Inferior parietal cortex (tissue), 1 donor: Measurements from ENCODE around the gene RIPOR3.
"Not testable (repeated sequence)": the region's sequence is repeated elsewhere in the genome, so short reads cannot be mapped to it uniquely, and the experiment has no call there.

Experiments used
- DNase-seq: peaks from one replicate; pipeline ENCODE4 v3.0.0-alpha.2; 2016; ENCODE audit errors: extremely low spot score

The RIPOR3 gene

DNA sequence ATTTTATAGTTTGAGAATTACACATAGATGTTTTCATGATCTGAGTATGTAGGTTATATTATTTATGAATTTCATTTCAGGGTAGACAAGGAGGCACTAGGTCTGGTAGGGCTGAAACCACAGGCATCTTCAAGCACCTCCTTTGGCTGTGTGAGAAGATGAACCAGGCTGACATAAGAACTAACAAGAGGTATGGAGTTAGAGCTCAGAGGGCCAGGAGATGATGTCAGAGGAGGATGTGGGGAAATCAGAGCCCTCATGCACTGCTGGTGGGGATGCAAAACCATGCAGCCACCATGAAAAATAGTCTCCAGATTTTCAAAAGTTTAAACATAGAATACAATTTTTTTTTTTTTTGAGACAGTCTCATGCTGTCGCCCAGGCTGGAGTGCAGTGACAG is 13.6 kb upstream of the RIPOR3 start:
- no peak for DNase-seq

DNA sequence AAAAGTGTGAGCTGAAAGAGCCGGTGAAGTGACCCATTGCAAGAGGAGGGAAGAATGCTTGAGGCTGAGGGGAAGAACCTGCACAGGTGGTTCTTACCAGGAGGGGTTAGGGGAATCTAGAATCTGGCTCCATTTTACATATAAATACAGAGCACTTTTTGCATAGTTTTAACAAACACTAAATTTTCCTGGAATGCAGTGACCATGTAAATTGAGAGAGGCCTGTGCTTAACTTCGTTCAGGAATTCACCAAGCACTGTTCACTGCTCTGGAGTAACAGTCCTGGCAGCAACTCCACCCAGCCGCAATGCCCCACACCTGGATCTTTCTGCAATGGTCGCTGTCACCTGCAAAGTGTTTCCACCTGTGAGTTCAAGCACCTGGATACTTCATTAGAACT is 13.2 kb upstream of the RIPOR3 start:
- DNase-seq = no peak

DNA sequence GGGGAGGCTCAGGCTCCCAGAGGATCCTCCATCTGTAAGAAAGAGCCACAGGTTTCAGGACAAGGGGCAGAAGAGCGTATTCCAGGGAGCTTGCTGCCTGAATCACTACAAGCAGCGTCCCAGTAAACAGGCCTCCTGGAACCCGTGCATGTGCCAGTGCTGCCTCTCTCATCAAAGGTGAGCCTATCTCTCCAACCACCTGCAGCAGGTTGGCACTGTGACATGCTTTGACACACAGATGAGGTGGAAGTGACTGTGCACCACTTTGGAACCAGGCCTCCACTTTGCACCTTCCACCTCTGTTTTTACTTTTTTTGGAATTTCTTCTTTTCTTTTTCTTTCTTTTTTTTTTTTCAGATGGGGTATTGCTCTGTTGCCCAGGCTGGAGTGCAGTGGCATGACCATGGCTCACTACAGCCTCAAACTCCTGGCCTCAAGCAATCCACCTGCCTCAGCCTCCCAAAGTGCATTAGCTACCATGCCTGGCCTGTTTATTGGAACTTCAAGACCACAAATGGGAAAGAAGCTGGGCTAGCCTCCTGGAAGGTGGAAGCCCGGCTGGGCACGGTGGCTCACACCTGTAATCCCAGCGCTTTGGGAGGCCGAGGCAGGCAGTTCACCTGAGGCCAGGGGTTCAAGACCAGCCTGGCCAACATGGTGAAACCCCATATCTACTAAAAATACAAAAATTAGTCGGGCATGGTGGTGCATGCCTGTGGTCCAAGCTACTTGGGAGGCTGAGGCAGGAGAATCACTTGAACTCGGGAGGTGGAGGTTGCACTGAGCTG is 12.5 kb upstream of the RIPOR3 start:
- DNase-seq = not testable (repeated sequence)

DNA sequence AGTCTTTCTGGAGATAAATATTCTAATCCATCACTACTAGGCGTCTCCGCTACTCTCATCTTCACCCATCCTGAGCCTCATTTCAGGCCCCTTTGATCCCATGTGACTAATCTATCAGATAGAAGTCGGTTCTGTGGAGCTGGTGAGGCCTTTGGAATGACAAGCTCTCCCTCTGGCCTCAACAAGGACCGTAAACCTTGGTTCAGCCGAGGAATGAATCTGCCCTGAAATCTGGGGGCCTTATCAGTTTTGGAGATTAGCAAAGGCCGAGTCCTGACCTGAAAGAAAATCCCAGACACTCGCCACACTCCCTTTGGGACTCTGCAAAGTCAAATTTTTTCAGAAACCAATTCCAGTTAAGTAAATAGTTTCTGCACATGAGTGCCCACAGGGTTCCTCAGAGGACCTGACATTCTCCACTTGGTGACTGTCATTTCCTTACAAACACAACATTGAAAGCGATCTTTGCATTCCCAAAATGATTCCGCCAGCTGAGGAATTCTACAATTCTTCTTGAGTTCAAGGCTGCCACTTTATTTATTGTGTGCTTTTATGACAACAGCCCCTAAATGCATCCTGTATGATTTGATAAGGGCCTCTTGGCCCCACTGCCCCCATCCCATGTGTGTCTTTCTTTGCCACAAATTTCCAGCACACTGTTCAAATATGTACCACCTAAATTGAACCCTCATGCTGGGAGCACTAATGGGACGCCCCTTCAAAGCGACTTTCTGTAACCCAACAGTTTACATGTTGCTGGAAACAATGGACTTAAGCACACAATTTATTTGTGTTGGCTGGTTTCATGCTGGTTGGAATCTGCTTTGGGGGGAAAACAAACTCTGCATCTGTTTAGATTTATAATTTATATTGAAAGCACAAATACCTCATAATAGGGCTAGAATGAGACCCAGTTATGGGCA is 10.0 kb upstream of the RIPOR3 start:
- DNase-seq = no peak

DNA sequence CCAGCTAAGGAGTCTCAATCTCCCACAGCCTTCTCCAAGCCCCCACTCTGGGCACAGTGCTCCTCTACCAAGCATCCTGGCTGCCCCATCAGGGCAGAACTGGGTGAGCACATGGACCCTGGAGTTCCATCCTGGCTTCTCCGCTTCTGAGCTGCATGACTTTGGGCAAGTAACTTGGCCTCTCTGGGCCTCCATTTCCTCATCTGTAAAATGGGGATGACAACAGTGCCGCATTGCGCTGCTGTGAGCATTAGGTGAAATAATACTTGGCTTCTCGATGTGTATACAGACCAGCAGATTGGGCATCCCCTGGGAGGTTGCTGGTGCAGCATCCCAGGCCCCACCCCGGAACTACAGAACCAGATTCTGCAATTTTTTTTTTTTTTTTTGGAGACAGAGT is 8.3 kb upstream of the RIPOR3 start:
- DNase-seq = no peak

DNA sequence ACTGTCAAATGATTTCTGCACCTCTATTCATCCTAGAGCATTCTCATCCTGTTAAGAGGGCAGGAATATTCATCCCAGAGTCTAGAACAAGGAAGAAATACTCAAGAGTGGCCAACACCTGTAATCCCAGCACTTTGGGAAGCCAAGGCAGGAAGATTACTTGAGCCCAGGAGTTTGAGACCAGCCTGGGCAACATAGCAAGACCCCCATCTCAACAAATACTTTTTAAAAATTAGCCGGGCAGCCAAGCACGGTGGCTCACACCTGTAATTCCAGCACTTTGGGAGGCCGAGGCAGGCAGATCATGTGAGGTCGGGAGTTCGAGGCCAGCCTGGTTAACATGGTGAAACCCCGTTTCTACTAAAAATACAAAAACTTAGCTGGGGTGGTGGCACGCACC is 6.9 kb upstream of the RIPOR3 start:
- DNase-seq = not testable (repeated sequence)

DNA sequence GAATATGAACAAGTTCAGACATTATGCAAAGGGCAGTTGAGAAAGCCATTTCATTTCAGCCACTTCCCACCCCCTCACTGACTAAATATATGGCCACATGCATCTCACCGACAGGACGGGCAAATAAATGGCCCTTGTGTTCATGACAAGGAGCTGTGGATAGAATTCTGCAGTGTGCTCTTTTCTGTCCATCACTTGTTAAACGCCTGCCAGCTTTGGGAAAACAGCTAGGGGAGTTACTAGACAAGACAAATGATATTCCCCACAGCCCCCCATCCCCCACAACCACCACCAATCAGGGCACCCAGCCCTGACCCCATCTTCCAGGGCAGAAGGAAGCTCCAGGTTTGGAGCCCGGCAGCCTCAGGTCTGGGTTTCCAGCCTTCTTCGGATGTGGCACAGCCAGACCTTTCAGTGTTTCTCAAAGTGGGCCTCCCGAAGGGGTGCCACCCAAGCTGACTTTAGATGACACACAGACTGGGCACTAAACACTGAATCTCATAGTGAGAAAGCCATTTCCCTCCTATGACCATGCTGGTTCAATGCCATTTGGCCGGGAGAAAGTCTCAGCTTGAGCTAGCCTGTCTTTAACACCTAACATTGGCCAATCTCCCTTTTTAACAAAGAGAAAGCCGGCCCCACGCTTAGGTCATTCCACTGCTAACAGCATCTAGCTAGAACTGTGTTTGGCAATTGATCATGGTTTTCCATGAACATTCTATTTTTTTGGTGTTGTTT is 4.0 kb upstream of the RIPOR3 start:
- DNase-seq = no peak

DNA sequence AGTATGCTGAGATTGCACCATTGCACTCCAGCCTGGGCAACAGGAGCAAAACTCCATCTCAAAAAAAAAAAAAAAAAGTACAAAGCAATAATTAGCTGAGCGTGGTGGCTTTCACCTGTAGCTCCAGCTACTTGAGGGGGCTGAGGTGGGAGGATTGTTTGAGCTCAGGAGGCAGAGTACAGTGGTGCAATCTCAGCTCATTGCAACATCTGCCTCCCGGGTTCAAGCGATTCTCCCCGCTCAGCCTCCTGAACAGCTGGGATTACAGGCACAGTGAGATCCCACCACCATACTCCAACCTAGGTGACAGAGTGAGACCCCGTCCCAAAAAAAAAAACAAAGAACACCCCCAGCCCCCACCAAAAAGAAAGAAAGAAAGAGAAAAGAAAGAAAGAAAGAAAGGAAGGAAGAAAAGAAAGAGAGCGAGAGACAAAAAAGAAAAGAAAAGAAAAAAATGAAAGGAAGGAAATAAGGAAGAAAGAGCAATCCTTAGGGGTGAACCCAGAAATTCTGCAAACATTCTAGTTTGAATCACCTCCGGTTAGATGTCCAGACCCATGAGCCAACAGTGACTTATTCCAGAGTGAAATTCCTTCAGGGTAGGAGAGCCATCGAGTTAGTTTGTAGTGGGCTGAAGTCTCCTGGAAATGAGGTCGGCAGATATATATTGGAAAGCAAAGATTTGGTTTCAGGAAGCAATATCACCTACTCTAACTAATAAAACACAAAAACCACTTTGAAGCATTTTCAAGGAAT is 3.2 kb upstream of the RIPOR3 start:
- DNase-seq = no peak

DNA sequence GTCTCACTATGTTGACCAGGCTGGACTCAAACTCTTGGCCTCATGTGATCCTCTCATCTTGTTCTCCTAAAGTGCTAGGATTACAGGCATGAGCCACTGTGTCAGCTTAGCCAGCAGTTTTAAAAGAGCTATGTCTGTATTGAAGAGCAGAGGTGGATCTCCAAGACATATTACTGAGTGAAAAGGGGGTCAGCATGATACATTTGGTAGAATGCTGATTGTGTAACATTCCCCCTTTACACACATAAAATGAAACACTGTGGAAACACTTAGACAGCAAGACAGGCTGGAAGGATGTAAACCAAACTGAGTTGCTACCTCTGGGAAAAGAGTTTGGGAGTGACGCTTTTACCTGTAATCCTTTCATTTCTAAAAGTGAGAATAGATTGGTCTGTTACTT is 1.7 kb upstream of the RIPOR3 start:
- no peak for DNase-seq

DNA sequence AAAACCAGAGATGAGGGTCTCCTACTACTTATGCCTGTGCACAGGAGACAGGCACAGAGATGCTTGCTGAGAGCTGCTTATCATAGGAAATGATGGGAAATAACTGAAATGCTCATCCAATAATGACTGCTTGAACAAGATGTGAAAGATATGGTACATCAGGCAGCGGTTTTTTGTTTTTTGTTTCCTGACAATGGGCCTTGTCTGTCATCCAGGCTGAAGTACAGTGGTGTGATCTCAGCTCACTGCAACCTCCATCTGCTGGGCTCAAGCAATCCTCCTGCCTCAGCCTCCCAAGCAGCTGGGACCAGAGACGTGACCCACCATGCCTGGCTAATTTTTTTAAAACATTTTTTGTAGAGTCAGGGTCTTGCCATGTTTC is 1.2 kb upstream of the RIPOR3 start:
- DNase-seq = no peak

DNA sequence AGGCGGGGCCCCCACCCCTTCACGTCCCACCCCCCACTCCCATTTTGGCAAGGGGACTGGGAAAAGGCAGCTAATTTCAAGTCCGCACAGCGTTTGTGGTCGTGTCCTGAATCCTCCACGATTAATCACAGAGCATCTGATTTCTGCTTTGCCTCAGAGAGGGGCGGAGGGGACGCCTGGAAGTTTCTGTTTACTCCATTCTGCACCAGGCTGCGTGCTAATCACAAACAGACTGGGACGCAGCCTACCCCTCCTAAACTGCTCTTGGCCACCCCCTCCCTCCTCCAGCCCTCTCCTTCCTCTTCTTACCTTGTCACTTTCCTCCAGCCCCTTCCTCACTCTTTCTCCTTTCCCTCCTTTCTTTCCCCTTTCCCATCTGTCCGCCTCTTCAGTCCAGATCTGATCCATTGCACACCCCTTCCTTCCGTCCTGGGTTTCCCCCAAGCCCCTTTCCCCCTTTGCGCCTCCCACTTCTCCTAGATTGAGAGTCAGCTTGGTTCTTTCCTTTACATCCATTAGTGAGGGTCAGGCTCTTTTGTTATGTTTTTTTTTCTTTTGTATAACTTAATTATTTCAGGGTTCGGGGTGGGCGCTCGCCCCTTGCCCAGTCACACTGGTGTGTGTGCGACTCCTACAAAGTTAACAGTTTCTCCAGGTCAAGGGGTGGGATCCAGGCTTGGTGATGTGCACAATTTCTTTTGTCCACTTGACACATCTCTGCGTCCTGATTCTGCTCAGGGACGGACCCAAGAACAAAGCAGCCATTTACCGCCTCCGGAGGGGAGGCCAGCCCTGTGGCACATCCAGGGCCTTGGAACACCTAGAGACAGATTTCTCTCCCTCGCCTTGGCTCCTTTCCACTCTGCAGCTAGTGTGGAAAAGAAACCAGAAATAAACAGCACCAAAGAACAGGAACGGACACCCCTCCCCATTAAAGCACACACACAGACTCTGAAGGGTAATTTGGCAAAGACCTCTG is 520 bp upstream of the RIPOR3 start:
- DNase-seq = no peak

DNA sequence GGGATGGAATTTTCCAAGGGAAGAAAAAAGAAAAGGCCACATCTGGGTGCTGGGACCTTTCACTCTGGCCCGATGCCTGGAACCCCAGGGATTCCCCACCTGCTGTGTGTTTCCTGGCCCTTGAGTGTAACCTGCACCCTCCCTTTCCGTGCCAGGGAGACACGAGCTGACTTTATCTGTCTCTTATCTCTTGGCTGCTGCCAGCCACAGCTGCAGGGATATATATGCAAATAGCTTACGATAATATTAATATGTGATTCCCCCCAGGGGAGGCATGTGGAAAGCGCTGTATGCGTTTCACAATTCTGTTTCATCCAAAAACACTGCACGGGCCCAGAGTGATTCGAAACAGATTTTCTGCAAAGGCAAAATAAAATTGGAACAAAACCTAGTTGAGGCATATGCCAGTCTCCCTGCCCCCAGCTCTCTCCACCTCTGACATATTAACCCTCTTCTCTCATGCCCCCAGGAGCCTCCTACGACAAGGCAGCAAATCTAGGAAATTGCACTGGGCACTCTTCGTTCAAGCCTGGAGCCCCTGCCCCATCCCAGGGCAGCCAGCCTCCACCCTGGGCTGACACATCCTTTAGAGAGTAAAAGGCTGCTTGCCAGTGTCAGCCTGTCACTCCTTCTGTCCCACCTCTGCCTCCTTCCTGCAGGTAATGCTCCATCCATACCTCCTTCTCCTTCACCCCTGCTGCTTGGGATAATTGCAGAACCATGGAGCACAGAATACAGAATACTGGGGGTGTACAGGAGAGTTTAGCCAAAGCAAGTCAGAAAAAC is 1.3 kb downstream of the RIPOR3 start:
- DNase-seq = no peak

DNA sequence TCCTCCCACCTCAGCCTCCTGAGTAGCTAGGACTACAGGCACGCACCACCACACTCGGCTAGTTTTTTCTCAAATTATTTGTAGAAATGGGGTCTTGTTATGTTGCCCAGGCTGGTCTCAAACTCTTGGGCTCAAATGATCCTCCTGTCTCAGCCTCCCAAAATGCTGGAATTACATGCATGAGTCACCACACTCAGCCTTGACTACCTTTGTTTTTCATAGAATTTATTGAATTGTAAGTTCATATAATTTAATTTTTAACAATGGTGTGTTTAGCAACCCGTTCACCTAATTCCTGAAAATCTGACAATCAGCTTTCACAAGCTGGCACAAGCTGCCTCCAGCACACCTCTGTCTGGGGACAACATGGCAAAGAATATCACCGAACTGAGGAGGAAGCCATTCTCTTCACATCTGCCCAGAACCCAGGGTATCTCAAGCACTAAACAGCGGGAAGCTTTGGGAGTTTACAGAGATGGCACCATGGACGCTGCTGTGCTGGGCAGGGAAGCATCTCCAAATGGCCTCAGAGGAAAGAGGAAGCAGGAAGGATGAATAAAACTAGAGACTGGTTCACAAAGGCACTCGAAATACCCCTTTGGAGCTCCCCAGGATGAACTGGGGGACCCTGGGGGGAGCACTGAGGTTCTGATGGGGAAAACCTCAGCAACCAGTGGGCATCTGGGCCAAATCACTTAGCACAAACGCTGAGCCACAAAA is 2.9 kb downstream of the RIPOR3 start:
- no peak for DNase-seq

DNA sequence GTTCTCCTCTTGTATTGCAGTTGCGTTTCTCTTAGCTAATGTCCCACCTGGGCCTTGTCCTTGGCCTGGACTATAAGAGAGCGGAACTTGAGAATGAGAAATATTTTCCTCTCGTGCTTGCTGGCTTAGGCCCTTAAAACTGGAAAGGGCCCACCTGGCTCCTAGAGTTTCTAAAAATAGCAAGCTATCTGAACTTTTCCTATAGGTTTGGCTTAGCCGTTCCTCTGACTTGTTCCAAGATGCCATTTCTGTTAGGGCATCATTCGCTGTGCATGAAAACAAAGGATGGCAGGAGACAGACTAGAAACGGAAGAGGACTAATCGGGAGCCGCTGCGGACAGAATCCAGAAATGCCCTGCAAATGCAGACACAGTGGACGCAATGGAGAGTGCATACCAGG is 4.5 kb downstream of the RIPOR3 start:
- no peak for DNase-seq

DNA sequence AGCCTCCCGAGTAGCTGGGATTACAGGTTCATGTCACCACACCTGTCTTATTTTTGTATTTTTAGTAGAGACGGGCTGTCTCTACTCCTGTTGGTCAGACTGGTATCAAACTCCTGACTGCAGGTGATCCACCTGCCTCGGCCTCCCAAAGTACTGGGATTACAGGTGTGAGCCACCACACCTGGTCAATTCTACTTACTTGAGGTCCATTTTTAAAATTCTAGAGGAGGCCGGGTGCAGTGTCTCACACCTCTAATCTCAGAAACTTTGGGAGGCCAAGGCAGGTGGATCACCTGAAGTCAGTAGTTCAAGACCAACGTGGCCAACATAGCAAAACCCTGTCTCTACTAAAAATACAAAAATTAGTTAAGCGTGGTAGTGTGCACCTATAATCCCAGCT is 7.8 kb downstream of the RIPOR3 start:
- DNase-seq = no peak

DNA sequence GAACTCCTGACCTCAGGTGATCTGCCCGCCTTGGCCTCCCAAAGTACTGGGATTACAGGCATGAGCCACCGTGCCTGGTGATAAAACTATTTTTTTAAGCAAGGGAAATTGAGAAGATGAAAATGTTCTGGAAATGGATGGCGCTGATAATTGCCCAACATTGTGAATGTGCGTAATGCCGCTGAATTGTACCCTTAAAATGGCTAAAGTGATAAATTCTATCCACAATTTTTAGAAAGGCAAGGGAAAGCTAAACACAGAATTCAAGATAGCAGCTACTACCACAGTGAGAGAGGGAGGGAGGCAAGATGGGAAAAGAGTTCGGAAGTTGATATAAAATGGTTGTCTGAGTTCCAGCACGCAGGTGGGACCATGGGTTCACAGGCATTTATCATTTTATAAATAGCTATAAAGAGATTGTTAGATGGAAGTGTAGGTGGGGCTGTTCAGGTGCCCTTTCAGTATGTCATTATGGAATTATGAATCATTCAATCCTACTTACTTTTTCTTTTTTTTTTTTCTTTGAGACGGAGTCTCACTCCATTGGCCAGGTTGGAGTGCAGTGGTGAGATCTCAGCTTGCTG is 8.3 kb downstream of the RIPOR3 start:
- no peak for DNase-seq

DNA sequence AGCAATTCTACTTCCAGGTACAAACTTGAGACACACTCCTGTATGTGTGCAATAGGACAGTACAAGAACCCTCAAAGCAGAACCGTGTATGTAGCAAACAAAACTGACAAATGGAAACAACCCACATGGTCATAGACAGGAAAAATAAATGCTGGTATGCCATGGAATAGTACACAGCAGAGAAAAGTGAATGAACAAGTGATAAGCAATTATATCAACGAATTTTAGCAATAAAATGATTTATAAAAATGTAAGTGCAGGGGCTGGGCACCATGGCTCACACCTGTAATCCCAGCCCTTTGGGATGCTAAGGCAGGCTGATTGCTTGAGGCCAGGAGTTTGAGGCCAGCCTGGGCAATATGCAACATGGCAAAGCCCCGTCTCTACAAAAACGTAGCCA is 9.3 kb downstream of the RIPOR3 start:
- no peak for DNase-seq

DNA sequence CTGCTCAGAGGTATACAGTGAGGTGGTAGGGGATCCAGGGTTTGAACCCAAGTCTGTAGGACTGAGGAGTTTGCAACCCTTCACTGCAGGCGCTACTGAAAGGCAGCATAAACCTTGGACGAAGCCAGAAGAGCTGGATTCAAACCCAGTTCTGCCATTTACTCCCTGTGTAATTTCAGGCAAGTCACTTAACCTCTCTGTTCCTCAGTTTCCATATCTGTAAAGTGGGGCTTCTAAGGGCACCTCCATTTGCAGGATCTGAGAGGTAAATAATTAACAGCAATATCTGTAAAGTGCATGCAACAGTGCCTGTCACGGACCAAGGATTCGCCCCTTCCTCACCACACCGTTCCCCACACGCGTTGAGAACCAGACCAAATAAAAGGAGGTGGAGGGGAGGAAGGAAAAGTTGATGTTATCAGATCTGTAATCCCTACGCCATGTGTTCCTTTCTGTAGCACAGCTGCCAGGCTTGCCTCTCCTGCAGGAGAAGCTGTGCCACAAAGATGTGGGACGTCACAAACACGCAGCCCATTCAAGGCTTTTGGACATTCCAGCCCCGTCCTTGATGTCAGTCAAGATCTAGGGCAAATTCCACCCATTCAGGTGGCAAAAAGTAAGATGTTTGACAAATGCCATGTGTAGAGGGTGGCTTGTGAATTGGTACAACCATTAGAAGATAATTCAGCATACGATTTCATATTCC is 9.8 kb downstream of the RIPOR3 start:
- DNase-seq = no peak
